Left colon (tissue), 2 donors: ENCODE measurements around the gene ALG10. TPM values are rescaled to one million over a fixed set of nuclear protein-coding genes. Genes with fewer than 3 reads are reported as not detected.

Source experiments
- ATAC-seq: fragments of 200-7000 bp; cut with Tn5 transposase; one replicate; pipeline ENCODE4 v1.9.1; 2020; ENCODE audit warnings: mild to moderate bottlenecking, moderate library complexity
- DNase-seq, 2 donors: peaks; one replicate each; pipeline ENCODE4 v3.0.0-alpha.2; 2020
- intact Hi-C, 2 donors: fragments of 100-400 bp; cut with DNase I in 1 of 2; cut with micrococcal nuclease in 1 of 2; formaldehyde crosslinking; loops; one replicate each; pipeline versions ENCODE4 v1.11.2 to v1.14.0; 2022; cut with DNase I, micrococcal nuclease
- total RNA-seq, 2 donors: library from RNA; stranded (reverse); fragmentation: NEBNext Ultra II Directional; extraction: Animal tissue kit (Norgen Biotek cat#: 25700); gene quantifications; one replicate each; pipeline ENCODE4 v1.2.1, GENCODE V29; 2021
- donor health status: DM: no; HTN: no; CAD: no.
- donor health status: DM: yes; HTN: yes; CAD: no.

Gene ALG10
- total RNA-seq, 2 donors from 2014 or later: 5.4 to 5.5 TPM

DNA sequence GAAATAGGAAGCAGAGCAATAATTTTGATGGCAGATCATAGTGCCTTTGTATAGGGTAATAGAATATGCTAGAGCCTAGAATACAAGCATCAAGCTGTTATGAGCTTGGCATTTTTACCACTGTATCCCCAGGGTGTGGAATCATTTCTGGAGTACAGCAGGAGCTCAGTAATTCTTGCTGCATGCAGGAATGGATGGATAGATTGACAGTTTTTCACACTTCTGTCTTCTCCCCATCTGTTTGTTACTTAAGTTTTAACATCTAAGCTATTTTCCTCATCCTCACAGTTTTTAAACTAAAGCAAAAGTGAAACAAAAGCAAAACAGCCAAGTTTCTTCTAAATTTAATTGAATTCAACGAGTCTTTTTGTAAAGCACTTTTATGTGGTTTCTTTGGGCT is 32.6 kb downstream of the ALG10 start:
- ATAC-seq (no peak), DNase-seq (no peak)
- intact Hi-C loops: no loop called here
